GM12873 (cell line): ENCODE results near the gene GET3.

Experiments
- TF ChIP-seq, protein P1 (sequence below): IDR thresholded peaks from 2 replicates; pipeline ENCODE4 v1.5.1; 2012; ENCODE audit warnings: low read depth, mild to moderate bottlenecking, moderate library complexity, low read length, control low read depth; ENCODE audit not compliant: insufficient read depth; ENCODE audit errors: missing control alignments

GET3 gene

DNA sequence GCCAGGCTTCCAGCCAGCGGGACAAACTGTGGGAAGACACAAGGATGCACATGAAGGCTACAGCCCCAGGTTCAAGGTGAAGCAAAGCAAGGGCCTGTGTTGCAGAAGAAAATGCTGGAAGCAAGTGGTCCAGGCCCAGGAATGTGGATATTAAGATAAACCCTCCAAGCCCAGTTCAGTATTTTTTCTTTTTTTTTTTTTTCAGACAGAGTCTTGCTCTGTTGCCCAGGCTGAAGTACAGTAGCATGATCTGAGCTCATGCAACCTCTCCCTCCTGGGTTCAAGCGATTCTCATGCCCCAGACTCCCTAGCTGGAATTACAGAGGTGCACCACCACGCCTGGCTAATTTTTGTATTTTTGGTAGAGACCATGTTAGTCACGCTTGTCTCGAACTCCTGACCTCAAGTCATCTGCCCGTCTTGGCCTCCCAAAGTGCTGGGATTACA is 59.9 kb downstream of the GET3 start:
- TF ChIP-seq, protein P1, sequence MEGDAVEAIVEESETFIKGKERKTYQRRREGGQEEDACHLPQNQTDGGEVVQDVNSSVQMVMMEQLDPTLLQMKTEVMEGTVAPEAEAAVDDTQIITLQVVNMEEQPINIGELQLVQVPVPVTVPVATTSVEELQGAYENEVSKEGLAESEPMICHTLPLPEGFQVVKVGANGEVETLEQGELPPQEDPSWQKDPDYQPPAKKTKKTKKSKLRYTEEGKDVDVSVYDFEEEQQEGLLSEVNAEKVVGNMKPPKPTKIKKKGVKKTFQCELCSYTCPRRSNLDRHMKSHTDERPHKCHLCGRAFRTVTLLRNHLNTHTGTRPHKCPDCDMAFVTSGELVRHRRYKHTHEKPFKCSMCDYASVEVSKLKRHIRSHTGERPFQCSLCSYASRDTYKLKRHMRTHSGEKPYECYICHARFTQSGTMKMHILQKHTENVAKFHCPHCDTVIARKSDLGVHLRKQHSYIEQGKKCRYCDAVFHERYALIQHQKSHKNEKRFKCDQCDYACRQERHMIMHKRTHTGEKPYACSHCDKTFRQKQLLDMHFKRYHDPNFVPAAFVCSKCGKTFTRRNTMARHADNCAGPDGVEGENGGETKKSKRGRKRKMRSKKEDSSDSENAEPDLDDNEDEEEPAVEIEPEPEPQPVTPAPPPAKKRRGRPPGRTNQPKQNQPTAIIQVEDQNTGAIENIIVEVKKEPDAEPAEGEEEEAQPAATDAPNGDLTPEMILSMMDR = no peak
